HCT116 (cell line): ENCODE data around the gene SKI. TPM values are rescaled to one million over a fixed set of nuclear protein-coding genes. Genes with fewer than 3 reads are reported as not detected.

Experiments used
- ATAC-seq: fragments of 200-7000 bp; cut with Tn5 transposase; 2 replicates; pipeline ENCODE4 v1.9.1; 2020; ENCODE audit warnings: mild to moderate bottlenecking, moderate library complexity
- BruUV-seq: library from RNA; stranded (reverse); fragments of 400-500 nt; replicated peaks from 2 replicates; lab custom pipeline; 2021; lab: Mats Ljungman, UMichigan
- CTCF ChIA-PET: fragments of 300-600 bp; sonication (Branson Sonifier 250); formaldehyde crosslinking; loops from one replicate; lab custom pipeline; 2021; ENCODE audit warnings: antibody characterized with exemption; lab: Charles Lee
- POLR2A ChIA-PET: fragments of 300-600, 350-600 bp; sonication (Branson Sonifier 250); formaldehyde crosslinking; loops from one replicate; lab custom pipeline; 2021; ENCODE audit warnings: antibody characterized with exemption; lab: Charles Lee
- RAD21 ChIA-PET, 2 experiments: fragments of 300-600 bp; sonication (Branson Sonifier 250); formaldehyde crosslinking; loops; one replicate each; lab custom pipeline; 2023; ENCODE audit warnings: low total read pairs in 2 of 2; ENCODE audit not compliant: uncharacterized antibody in 2 of 2, unreplicated experiment in 2 of 2, low non-redundant PET in 1 of 2; lab: Charles Lee
- DNase-seq: peaks from one replicate; pipeline ENCODE4 v3.0.0-alpha.2; 2010; ENCODE audit warnings: low read depth, low spot score
- H2AFZ ChIP-seq: fragments of 200-600 bp; shearing (Covaris generic), sonication (generic); 2 replicates; pipeline ENCODE4 v1.6.1; 2017; ENCODE audit warnings: low read depth, mixed run types, mixed read lengths, antibody characterized with exemption, low read length; ENCODE audit not compliant: poor library complexity, severe bottlenecking
- H3K27ac ChIP-seq: 2 replicates; pipeline ENCODE4 v1.5.1; 2012; ENCODE audit warnings: low read depth, low read length
- H3K27me3 ChIP-seq: fragments of 200-600 bp; sonication (generic); 2 replicates; pipeline ENCODE4 v1.6.1; 2016; ENCODE audit warnings: mixed run types, low read length, mixed read lengths; ENCODE audit not compliant: insufficient read depth
- H3K36me3 ChIP-seq, 2 experiments: fragments of 200-500 bp in 1 of 2; fragments of 200-600 bp in 1 of 2; sonication (Bioruptor generic) in 1 of 2; sonication (generic) in 1 of 2; 2 replicates each; pipeline versions ENCODE4 v1.5.1 to v1.6.1; 2014 to 2016; ENCODE audit warnings: low read length in 2 of 2, inconsistent platforms in 1 of 2, mixed read lengths in 1 of 2, mixed run types in 1 of 2; ENCODE audit not compliant: insufficient read depth in 2 of 2, control insufficient read depth in 1 of 2
- H3K4me1 ChIP-seq, 2 experiments: fragments of 200-600 bp in 1 of 2; sonication (generic) in 1 of 2; 2 replicates each; pipeline versions ENCODE4 v1.5.1 to v1.6.1; 2012 to 2017; ENCODE audit warnings: low read length in 2 of 2, inconsistent platforms in 1 of 2, mild to moderate bottlenecking in 1 of 2, mixed read lengths in 1 of 2, mixed run types in 1 of 2, moderate library complexity in 1 of 2; ENCODE audit not compliant: insufficient read depth in 2 of 2, control insufficient read depth in 1 of 2
- H3K4me2 ChIP-seq: fragments of 200-600 bp; sonication (generic); 2 replicates; pipeline ENCODE4 v1.6.1; 2017; ENCODE audit warnings: mixed run types, low read length, mixed read lengths
- H3K4me3 ChIP-seq, 2 experiments: fragments of 200-600 bp in 1 of 2; sonication (generic) in 1 of 2; replicated peaks in 1 of 2; 2 replicates each; pipeline ENCODE4 v1.5.1; 2011 to 2016; ENCODE audit warnings: low read length in 2 of 2, control low read depth in 1 of 2, low read depth in 1 of 2, mild to moderate bottlenecking in 1 of 2, mixed read lengths in 1 of 2, mixed run types in 1 of 2
- H3K79me2 ChIP-seq: fragments of 200-600 bp; sonication (generic); 2 replicates; pipeline ENCODE4 v1.6.1; 2017; ENCODE audit warnings: mild to moderate bottlenecking, mixed run types, low read length, moderate library complexity, mixed read lengths; ENCODE audit not compliant: insufficient read depth
- H3K9ac ChIP-seq: fragments of 200-600 bp; sonication (generic); 2 replicates; pipeline ENCODE4 v1.6.1; 2016; ENCODE audit warnings: low read length, mixed read lengths
- H3K9me2 ChIP-seq: fragments of 200-600 bp; sonication (generic), shearing (Covaris generic); 2 replicates; pipeline ENCODE4 v1.6.1; 2017; ENCODE audit warnings: mixed run types, mild to moderate bottlenecking, moderate library complexity; ENCODE audit not compliant: insufficient read depth
- H3K9me3 ChIP-seq, 2 experiments: fragments of 200-500 bp in 1 of 2; fragments of 200-600 bp in 1 of 2; sonication (Bioruptor generic) in 1 of 2; sonication (generic) in 1 of 2; 2 replicates each; pipeline ENCODE4 v1.6.1; 2014 to 2017; ENCODE audit warnings: low read length in 2 of 2, mixed read lengths in 2 of 2, inconsistent platforms in 1 of 2, low read depth in 1 of 2, mild to moderate bottlenecking in 1 of 2, mixed run types in 1 of 2, moderate library complexity in 1 of 2; ENCODE audit not compliant: control insufficient read depth in 1 of 2, insufficient read depth in 1 of 2
- H4K20me1 ChIP-seq: fragments of 200-600 bp; sonication (generic), shearing (Covaris generic); 2 replicates; pipeline ENCODE4 v1.6.1; 2017; ENCODE audit warnings: mixed run types, mild to moderate bottlenecking, moderate library complexity; ENCODE audit not compliant: insufficient read depth
- CEBPB ChIP-seq: IDR thresholded peaks from 2 replicates; pipeline ENCODE4 v1.6.1; 2012; ENCODE audit warnings: low read depth
- ELF1 ChIP-seq: IDR thresholded peaks from 2 replicates; pipeline ENCODE4 v1.6.1; 2012; ENCODE audit warnings: low read depth, borderline replicate concordance
- POLR2AphosphoS5 ChIP-seq: IDR thresholded peaks from 2 replicates; pipeline ENCODE4 v1.6.1; 2011; ENCODE audit warnings: mild to moderate bottlenecking, low read depth, low read length, moderate library complexity
- RAD21 ChIP-seq: IDR thresholded peaks from 2 replicates; pipeline ENCODE4 v1.6.1; 2012; ENCODE audit warnings: low read depth, mild to moderate bottlenecking
- SIN3A ChIP-seq: IDR thresholded peaks from 2 replicates; pipeline ENCODE4 v1.6.1; 2012; ENCODE audit warnings: low read depth
- ZBTB33 ChIP-seq: IDR thresholded peaks from 2 replicates; pipeline ENCODE4 v1.6.1; 2011; ENCODE audit warnings: mild to moderate bottlenecking, low read length, moderate library complexity; ENCODE audit not compliant: insufficient replicate concordance; ENCODE audit errors: extremely low read depth
- intact Hi-C: fragments of 100-400 bp; cut with micrococcal nuclease; formaldehyde crosslinking; loops from 2 replicates; pipeline ENCODE4 v1.10.0; 2022
- total RNA-seq: library from RNA; stranded (reverse); gene quantifications from one replicate; pipeline ENCODE4 v1.2.1, GENCODE V29; 2021; ENCODE audit not compliant: unreplicated experiment

The SKI gene
- total RNA-seq, 1 experiment from 2014 or later = 56.2 TPM

- H3K27me3 ChIP-seq = no peaks in the 10 kb centered on the region
- no peak for DNase-seq
- no peaks in the 10 kb centered on the region for H4K20me1 ChIP-seq
- H3K9ac ChIP-seq = no peak overlapping the region
- H3K4me1 ChIP-seq = peaks cover 13 to 15% of the 10 kb centered on the region in 2 experiments; a peak in 3 of 4 replicates
- H3K4me3 ChIP-seq = no peak overlapping the region
- no peak overlapping the region for H3K4me2 ChIP-seq
- H3K36me3 ChIP-seq = no peaks in the 10 kb centered on the region
- intact Hi-C loops = no loop called here
- no peak overlapping the region for H2AFZ ChIP-seq
- ChIA-PET POLR2A (no interaction called here), CTCF (no interaction called here), RAD21 (no interaction called here)
- no peaks in the 10 kb centered on the region for H3K79me2 ChIP-seq
- no peak overlapping the region for H3K27ac ChIP-seq
- H3K9me2 ChIP-seq = no peaks in the 10 kb centered on the region
- TF ChIP-seq ZBTB33 (no peak), CEBPB (no peak), RAD21 (no peak), SIN3A (no peak), ELF1 (no peak), POLR2AphosphoS5 (no peak)
- H3K9me3 ChIP-seq = no peaks in the 10 kb centered on the region
- no TSS peak for BruUV-seq
- ATAC-seq = no peak
Measured at GRCh38 chr1:2358651-2359640, 130.8 kb downstream of the SKI start.

Other genes starting within 250 kb of the SKI start
- gene CFAP74, start 224.5 kb upstream of the SKI start, total RNA-seq = 4.9 TPM
- 15.6 TPM for gene GABRD, start 209.0 kb upstream of the SKI start, total RNA-seq
- gene PRKCZ, start 177.9 kb upstream of the SKI start, total RNA-seq = 46.8 TPM
- gene FAAP20, start 33.5 kb upstream of the SKI start, total RNA-seq = 112 TPM
- 21.4 TPM for gene MORN1, start 163.2 kb downstream of the SKI start, total RNA-seq
- gene RER1, start 163.5 kb downstream of the SKI start, total RNA-seq = 155 TPM
- 27.9 TPM for gene PEX10, start 184.2 kb downstream of the SKI start, total RNA-seq
- 2.0 TPM for gene PLCH2, start 248.0 kb downstream of the SKI start, total RNA-seq